ENCODE results near the gene MVP. TPM values are rescaled to one million over a fixed set of nuclear protein-coding genes. Genes with fewer than 3 reads are reported as not detected.
"Not testable (repeated sequence)": the region's sequence is repeated elsewhere in the genome, so short reads cannot be mapped to it uniquely, and the experiment has no call there.

The MVP gene
- total RNA-seq, 4 donors from 2014 or later: 113 to 247 (median 177) TPM

DNA sequence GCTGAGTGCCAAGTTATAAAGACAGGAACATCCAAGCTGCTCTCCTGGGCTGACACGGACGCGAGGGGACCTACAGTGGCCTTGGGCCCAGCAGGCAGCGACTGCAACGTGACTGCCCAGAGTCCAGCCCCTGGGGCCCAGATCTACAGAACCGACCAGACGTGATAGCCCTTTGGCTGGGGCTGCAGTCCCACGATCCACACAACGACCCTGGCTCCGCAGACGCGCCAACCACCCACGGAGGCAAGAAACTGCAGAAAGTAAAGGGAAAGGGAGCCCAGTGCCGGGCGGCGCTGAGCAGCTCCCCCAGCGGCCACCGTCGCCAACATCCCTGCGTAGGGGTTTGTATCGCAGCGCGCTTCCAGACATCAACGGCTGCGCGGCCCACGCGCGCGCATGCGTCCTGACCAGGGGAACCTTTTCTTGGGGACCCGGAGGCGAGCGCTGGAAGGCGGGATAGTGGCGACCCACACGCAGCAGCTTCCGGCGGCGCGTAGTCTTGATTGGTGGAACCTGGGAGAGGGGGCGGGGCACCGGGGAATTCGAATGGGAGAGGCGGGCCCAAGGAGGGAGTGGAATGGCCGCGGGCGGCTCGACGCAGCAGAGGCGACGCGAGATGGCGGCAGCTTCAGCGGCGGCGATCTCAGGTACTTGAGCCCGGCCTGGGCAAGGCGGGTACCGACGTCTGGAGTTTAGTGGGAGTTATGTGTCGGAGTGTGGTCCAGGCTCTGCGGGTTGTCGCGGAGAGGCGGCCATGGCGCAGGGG is 29.9 kb upstream of the MVP start, which contains the start of gene KIF22:
KIF22 (plus strand) TSS at position 569 of the 766 bp plus-strand sequence; CDS start at position 578, 9 bp downstream.
- Histone ChIP-seq H3K4me3 (peak within 1 kb of the TSS; percentile 61 to 84 (median 66)), H3K4me1 (peaks cover 0 to 26% (median 13%) of the 10 kb centered on the region in 4 donors), H3K9me3 (no peaks in the 10 kb centered on the region), H3K27me3 (no peaks in the 10 kb centered on the region), H3K36me3 (no peaks in the 10 kb centered on the region), H3K27ac (peak within 1 kb of the TSS; percentile 61 to 89 (median 86))
- DNase-seq (ENCODE audit: low spot score in 2 of 2): peak; percentile 99
- 1% methylated on average over 49 to 67 of the region's 67 CpGs for WGBS, 2 donors
- TF ChIP-seq EP300 (IDR thresholded peaks at IDR 0.05): peak; percentile 92 to 98
- peak; percentile 74 to 83 for TF ChIP-seq POLR2A (IDR thresholded peaks at IDR 0.05)
- TF ChIP-seq, protein P1, sequence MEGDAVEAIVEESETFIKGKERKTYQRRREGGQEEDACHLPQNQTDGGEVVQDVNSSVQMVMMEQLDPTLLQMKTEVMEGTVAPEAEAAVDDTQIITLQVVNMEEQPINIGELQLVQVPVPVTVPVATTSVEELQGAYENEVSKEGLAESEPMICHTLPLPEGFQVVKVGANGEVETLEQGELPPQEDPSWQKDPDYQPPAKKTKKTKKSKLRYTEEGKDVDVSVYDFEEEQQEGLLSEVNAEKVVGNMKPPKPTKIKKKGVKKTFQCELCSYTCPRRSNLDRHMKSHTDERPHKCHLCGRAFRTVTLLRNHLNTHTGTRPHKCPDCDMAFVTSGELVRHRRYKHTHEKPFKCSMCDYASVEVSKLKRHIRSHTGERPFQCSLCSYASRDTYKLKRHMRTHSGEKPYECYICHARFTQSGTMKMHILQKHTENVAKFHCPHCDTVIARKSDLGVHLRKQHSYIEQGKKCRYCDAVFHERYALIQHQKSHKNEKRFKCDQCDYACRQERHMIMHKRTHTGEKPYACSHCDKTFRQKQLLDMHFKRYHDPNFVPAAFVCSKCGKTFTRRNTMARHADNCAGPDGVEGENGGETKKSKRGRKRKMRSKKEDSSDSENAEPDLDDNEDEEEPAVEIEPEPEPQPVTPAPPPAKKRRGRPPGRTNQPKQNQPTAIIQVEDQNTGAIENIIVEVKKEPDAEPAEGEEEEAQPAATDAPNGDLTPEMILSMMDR (IDR thresholded peaks at IDR 0.05): peak; percentile 77 to 94 (median 92)

DNA sequence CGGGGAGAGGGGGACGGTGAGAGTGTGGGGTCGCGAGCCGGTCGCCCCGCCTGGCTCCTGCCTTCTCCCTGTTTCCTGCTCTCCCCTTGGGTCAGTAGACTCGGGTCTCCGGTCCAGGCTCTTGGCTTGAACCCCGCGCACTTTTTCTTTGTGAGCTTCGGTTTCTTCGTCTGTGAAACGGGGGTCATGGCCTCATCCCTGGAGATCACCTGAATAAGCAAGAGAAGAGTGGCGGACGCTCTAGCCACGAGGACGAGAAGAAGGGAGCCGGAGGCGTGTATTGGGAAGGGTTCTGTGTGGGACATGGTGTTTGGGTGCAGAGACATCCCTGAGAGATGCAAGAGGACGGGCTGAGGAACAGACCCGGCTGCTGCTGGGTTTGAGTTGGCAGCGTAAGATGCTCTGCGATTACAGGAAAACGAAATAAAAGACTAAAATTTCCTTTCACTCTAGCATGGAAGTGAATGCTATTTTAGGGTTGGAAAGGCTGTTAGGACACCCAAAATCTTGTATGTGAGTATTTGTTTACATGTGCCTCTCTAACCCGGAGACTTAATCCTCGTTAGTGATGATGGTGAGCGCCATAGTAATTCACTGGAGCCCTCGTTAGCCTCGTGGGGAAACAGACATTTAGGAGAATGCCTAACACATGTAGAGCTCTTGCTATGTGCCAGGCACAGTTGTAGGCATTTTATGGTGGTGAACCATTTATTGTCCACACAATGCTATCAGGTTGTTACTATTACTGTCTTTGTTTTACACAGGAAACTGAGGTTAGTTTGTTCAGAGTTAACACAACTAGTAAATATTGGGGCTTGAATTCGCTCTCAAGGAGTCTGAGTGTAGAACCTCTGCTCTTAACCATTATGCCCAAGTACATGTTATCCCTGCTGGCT is 29.1 kb upstream of the MVP start:
- peak overlapping the region in 2 of 4 donors; percentile 85 to 89 for H3K27ac ChIP-seq
- no peaks in the 10 kb centered on the region for H3K9me3 ChIP-seq
- WGBS, 2 donors: 1 to 3% methylated on average over 30 to 31 of the region's 31 CpGs
- H3K36me3 ChIP-seq: no peaks in the 10 kb centered on the region
- no peaks in the 10 kb centered on the region for H3K27me3 ChIP-seq
- no peak for TF ChIP-seq EP300 (IDR thresholded peaks at IDR 0.05)
- TF ChIP-seq POLR2A (IDR thresholded peaks at IDR 0.05): no peak
- TF ChIP-seq, protein P1 (IDR thresholded peaks at IDR 0.05): no peak
- H3K4me1 ChIP-seq: peaks cover 0 to 22% (median 12%) of the 10 kb centered on the region in 4 donors
- peak overlapping the region; percentile 61 to 84 (median 66) for H3K4me3 ChIP-seq
- no peak for DNase-seq (ENCODE audit: low spot score in 2 of 2)

GRCh38 chr16:29791845-29792807 is 28.1 kb upstream of the MVP start:
- Histone ChIP-seq H3K4me1 (peaks cover 0 to 22% (median 12%) of the 10 kb centered on the region in 4 donors), H3K36me3 (peaks cover 0 to 5% (median 0%) of the 10 kb centered on the region in 3 donors), H3K4me3 (no peak overlapping the region), H3K27me3 (no peaks in the 10 kb centered on the region), H3K27ac (no peak overlapping the region), H3K9me3 (no peaks in the 10 kb centered on the region)
- WGBS, 2 donors: 67 to 68% methylated on average over 9 of the region's 9 CpGs
- TF ChIP-seq, protein P1 (IDR thresholded peaks at IDR 0.05): no peak
- no peak for TF ChIP-seq EP300 (IDR thresholded peaks at IDR 0.05)
- no peak for TF ChIP-seq POLR2A (IDR thresholded peaks at IDR 0.05)
- no peak for DNase-seq (ENCODE audit: low spot score in 2 of 2)

DNA sequence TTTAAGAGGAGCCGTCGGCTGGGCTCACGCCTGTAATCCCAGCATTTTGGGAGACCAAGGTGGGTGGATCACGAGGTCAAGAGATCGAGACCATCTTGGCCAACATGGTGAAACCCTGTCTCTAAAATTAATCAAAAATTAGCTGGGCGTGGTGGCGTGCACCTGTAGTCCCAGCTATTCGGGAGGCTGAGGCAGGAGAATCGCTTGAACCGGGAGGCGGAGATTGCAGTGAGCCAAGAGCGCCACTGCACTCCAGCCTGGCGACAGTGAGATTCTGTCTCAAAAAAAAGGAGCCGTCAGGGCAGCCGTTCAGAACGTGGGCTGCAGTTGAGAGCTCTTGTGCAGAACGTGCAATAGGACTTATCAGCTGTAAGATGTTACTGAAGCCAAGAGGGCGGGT is 27.1 kb upstream of the MVP start:
- not testable (repeated sequence) for H3K27ac ChIP-seq; H3K9me3 ChIP-seq; H3K27me3 ChIP-seq; H3K4me3 ChIP-seq; DNase-seq (ENCODE audit: low spot score in 2 of 2)
- WGBS, 2 donors: 84 to 88% methylated on average over 18 of the region's 18 CpGs
- H3K36me3 ChIP-seq: peaks cover 0 to 16% (median 5%) of the 10 kb centered on the region in 3 donors
- H3K4me1 ChIP-seq: peaks cover 0 to 22% (median 12%) of the 10 kb centered on the region in 4 donors

All from tibial nerve (tissue), 4 donors.